HG03139 (cell line): ENCODE results near the gene METTL3.
A peak's percentile ranks its signal among the peaks of the same experiment; 100 is the strongest.

Experiments used
- ATAC-seq: cut with Tn5 transposase; IDR thresholded peaks from one replicate; pipeline ENCODE4 v1.9.1; 2021; ENCODE audit not compliant: unreplicated experiment

METTL3 gene

DNA sequence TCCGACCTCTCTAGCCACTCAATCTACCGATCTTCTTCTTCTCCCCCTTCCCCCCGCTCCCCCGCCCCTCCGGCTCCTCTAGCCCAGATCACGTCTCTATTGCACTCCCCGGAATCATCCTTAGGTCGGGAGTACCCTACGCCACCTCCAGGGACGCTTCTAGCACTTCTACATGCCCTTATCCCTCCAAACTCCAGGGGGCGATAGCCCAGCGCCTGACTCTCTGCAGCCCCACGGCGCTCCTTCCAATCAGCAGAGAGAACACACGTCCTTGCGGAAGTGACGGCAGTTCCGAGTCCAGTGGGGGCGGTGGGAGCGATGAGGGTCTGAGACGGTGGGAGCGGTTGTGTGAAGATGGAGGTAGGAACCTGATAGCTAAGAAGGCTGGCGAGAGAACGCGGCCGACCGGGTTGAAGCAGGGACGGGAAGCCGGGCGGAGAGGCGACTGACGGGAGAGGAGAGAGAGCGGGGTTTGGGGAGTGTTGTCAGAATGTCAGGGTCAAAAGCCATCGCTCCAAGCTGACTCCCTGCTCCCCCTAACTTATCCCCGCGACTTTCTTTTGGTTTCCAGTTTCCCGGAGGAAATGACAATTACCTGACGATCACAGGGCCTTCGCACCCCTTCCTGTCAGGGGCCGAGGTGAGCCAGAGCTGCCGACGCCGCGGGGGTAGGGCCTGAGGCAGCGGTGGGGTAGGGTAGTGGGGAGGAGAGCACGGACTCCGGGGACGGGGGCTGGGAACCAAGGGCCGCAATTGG, 34.0 kb downstream of the METTL3 start, which contains the start of the genes RAB2B and TOX4:
TSS of gene RAB2B (minus strand) at position 35 of the 757 bp plus-strand sequence. CDS start 87 bp downstream, outside the sequence.
TSS of gene TOX4 (plus strand) at position 271 of the 757 bp plus-strand sequence. CDS start at position 355, 84 bp downstream.
- peak; percentile 98 for ATAC-seq

DNA sequence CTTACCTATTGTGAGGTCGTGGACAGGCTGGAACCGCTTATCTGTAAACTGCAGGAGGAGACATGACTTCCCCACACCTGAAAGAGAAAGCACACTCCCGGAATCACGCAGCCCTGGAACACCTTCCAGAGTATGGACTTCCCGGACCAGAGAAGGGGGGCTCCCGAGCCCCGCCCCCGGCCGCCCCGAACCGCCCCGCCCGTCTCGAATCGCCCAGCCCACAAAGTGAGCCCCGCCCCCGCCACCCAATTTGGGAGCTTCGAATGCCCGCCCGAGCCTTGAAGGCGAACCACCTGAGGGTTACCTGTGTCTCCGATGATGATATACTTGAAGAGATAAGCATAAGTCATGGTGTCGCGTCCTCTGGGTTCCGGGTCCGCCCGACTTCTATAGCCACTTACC, 34.6 kb downstream of the METTL3 start:
- no peak for ATAC-seq

DNA sequence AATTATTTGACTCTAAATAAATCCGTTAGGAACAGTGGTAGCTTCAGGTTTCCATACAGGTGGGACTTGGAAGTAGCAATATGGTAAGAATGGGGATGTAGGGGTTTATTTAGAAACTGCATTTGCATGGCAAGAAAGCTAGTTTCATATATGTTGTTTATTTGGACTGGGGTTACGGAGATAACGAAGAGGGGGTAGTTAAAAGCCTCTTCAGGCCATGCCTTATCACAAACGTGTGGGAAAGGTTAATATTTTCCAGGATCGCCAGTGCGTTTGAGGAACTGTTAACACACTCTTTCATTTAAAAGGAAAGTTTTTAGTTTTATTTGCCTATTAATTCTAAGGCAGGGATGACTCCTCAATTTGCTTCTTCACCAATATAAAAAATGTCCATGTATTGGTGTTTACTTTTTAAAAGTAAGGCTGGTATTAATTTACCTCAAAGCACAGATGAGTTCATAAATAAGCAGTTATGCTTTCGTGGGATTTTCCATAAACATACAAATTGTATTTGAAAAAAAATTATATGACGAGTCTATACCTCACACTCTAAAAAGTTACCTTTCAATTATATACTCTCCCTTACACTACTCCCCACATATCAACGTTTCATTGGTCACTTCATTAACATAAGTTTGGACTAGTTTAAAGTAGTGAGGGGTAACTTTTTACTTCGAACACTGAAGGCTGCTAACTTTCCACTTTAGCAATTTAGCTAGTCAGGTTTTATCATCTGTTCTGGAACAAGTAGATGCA, 35.2 kb downstream of the METTL3 start:
- no peak for ATAC-seq

- ATAC-seq, result no peak
Observed at GRCh38 chr14:21467616-21468015, 43.5 kb downstream of the METTL3 start.

DNA sequence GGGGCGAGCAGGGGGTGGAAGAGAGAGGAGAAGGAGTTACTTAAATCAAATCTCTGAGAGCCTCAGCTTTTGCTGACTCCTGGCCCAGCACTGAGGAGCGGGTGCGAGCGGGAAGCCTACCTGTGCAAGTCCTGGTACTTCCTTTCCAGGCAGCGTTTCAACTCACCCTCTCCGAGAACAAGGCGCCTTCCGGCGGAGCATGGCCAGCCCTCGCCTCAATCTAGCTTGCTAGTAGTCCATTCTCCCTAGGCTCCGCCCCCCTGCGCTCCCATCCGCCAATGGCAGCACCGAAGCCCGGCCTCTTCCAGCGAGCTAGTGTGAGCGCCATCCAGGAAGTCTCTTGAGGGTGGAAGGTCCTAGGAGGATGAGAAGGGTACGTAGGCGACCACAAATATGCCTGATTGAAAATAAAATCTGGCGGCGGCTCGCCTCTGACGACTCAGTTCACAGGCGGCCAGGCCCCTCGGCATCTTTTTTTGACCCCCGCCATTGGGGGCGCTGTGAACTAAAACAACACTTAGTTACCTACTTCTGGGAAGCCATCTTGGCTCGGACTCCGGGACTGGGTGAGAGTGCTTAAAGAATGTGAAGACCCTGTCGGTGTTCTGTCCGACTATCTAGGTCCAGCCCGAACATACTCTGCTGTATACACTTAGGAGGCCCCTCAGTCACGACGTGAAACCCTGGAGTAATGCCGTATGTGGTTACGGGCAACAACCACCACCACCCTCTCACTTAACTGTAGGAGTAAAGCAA, 55.0 kb downstream of the METTL3 start, which contains the start of gene CHD8:
TSS of gene CHD8 (minus strand) at position 212 of the 756 bp plus-strand sequence. CDS start 24,480 bp downstream, outside the sequence.
- ATAC-seq, result peak; percentile 96

DNA sequence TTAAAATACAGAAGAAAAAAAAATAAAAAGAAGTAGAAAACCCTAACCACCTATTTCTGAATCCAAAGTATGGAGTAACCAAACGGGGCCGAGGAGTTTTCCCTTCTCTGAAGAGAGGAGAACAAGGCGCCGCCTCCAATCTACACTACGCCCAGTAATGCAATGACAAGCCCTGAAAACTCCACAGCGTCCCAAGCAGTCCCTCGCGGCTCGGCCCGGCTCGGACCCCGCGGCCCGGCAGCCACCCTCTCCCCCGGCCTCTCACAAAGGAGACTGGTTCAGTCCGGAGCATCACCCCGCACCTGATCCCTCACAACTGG, 55.6 kb downstream of the METTL3 start:
- peak; percentile 15 for ATAC-seq

- no peak for ATAC-seq
Observed at GRCh38 chr14:21454843-21455544, 56.1 kb downstream of the METTL3 start.

- no peak for ATAC-seq
Observed at GRCh38 chr14:21449899-21450216, 61.3 kb downstream of the METTL3 start.
